Mesodermal cell (in vitro differentiated cells): Measurements from ENCODE around the gene NBPF26.
"Not testable (repeated sequence)": the region's sequence is repeated elsewhere in the genome, so short reads cannot be mapped to it uniquely, and the experiment has no call there.

Experiments
- H3K27ac ChIP-seq: 2 replicates; pipeline ENCODE4 v1.7.0; 2013; ENCODE audit warnings: mild to moderate bottlenecking, low read depth, low read length, moderate library complexity; ENCODE audit not compliant: severe bottlenecking
- H3K36me3 ChIP-seq: 2 replicates; pipeline ENCODE4 v1.7.1; 2013; ENCODE audit warnings: mild to moderate bottlenecking, low read length, moderate library complexity; ENCODE audit not compliant: control insufficient read depth, insufficient read depth
- H3K4me1 ChIP-seq: one replicate; pipeline ENCODE4 v1.7.1; 2013; ENCODE audit warnings: mild to moderate bottlenecking, low read length; ENCODE audit not compliant: insufficient read depth, control insufficient read depth, poor library complexity, severe bottlenecking
- H3K4me3 ChIP-seq: 2 replicates; pipeline ENCODE4 v1.7.0; 2013; ENCODE audit warnings: low read length, control low read depth, mild to moderate bottlenecking; ENCODE audit not compliant: insufficient read depth, poor library complexity, severe bottlenecking; ENCODE audit errors: extremely low read depth
- H3K9me3 ChIP-seq: 2 replicates; pipeline ENCODE4 v1.7.1; 2013; ENCODE audit warnings: mild to moderate bottlenecking, low read length, moderate library complexity; ENCODE audit not compliant: control insufficient read depth
- WGBS, 2 experiments: methylation state at CpG; one replicate each; pipeline ENCODE4 v1.1.5; 2013; ENCODE audit warnings: missing lambda C conversion rate in 2 of 2; ENCODE audit not compliant: insufficient coverage in 2 of 2; 5-methylcytosine and 5-hydroxymethylcytosine counted together

NBPF26 gene

GRCh38 chr1:120805452-120805851, 81.7 kb downstream of the NBPF26 start:
- H3K36me3 ChIP-seq, H3K9me3 ChIP-seq, H3K27ac ChIP-seq, H3K4me3 ChIP-seq, H3K4me1 ChIP-seq: not testable (repeated sequence)
- 78 to 94% methylated on average over 3 to 4 of the region's 7 CpGs for WGBS, 2 experiments

- not testable (repeated sequence) for H3K9me3 ChIP-seq, H3K4me1 ChIP-seq, H3K4me3 ChIP-seq, H3K36me3 ChIP-seq, H3K27ac ChIP-seq
- 24 to 33% methylated on average over 2 to 3 of the region's 10 CpGs for WGBS, 2 experiments
Observed at GRCh38 chr1:120811822-120812221, 88.1 kb downstream of the NBPF26 start.

GRCh38 chr1:120825051-120825450, 101.3 kb downstream of the NBPF26 start:
- WGBS, 2 experiments = no CpG with 5 or more reads among the region's 4 CpGs
- not testable (repeated sequence) for H3K4me3 ChIP-seq, H3K27ac ChIP-seq, H3K36me3 ChIP-seq, H3K9me3 ChIP-seq, H3K4me1 ChIP-seq

GRCh38 chr1:120826623-120827022, 102.9 kb downstream of the NBPF26 start:
- not testable (repeated sequence) for H3K4me3 ChIP-seq, H3K36me3 ChIP-seq, H3K27ac ChIP-seq, H3K9me3 ChIP-seq, H3K4me1 ChIP-seq
- WGBS, 2 experiments = no CpG with 5 or more reads among the region's 4 CpGs

GRCh38 chr1:120844186-120844944, 120.6 kb downstream of the NBPF26 start:
- H3K4me3 ChIP-seq = peak overlapping the region; percentile 46
- H3K27ac ChIP-seq = peak overlapping the region; percentile 62
- WGBS, 2 experiments = 0 to 1% methylated on average over 22 to 23 of the region's 49 CpGs
- not testable (repeated sequence) for H3K36me3 ChIP-seq, H3K4me1 ChIP-seq, H3K9me3 ChIP-seq

- H3K27ac ChIP-seq, H3K36me3 ChIP-seq, H3K4me1 ChIP-seq, H3K9me3 ChIP-seq: not testable (repeated sequence)
- WGBS, 2 experiments = no CpG with 5 or more reads among the region's 21 CpGs
- peak overlapping the region; percentile 46 for H3K4me3 ChIP-seq
Observed at GRCh38 chr1:120844945-120845330, 121.2 kb downstream of the NBPF26 start.

- H3K36me3 ChIP-seq, H3K9me3 ChIP-seq, H3K4me1 ChIP-seq: not testable (repeated sequence)
- Histone ChIP-seq H3K27ac (peak overlapping the region; percentile 94), H3K4me3 (peak overlapping the region; percentile 14)
- 100% methylated on average over 2 to 3 of the region's 27 CpGs for WGBS, 2 experiments
Observed at GRCh38 chr1:120849400-120850286, 125.9 kb downstream of the NBPF26 start.

GRCh38 chr1:120850287-120850536, 126.5 kb downstream of the NBPF26 start:
- H3K4me1 ChIP-seq, H3K36me3 ChIP-seq, H3K9me3 ChIP-seq: not testable (repeated sequence)
- Histone ChIP-seq H3K4me3 (peak overlapping the region; percentile 14), H3K27ac (peak overlapping the region; percentile 94)
- WGBS, 2 experiments = 17 to 18% methylated on average over 5 of the region's 8 CpGs

GRCh38 chr1:120850537-120851421, 127.0 kb downstream of the NBPF26 start:
- 0 to 1% methylated on average over 11 to 27 of the region's 50 CpGs for WGBS, 2 experiments
- not testable (repeated sequence) for H3K9me3 ChIP-seq, H3K36me3 ChIP-seq, H3K4me1 ChIP-seq
- peak overlapping the region; percentile 14 for H3K4me3 ChIP-seq
- peak overlapping the region; percentile 94 for H3K27ac ChIP-seq

GRCh38 chr1:120858144-120858543, 134.4 kb downstream of the NBPF26 start:
- WGBS, 2 experiments = no CpG with 5 or more reads among the region's 2 CpGs
- not testable (repeated sequence) for H3K4me1 ChIP-seq, H3K4me3 ChIP-seq, H3K27ac ChIP-seq, H3K36me3 ChIP-seq, H3K9me3 ChIP-seq
